GM06990 (cell line): ENCODE results near the gene C1R.

Experiments
- DNase-seq: peaks from one replicate; pipeline ENCODE4 v3.0.0-alpha.2; 2011; ENCODE audit not compliant: insufficient read length; ENCODE audit errors: extremely low read depth
- H3K27me3 ChIP-seq: replicated peaks from 2 replicates; pipeline ENCODE4 v1.6.0; 2011; ENCODE audit warnings: low read length; ENCODE audit not compliant: control insufficient read depth, insufficient read depth
- H3K36me3 ChIP-seq: 2 replicates; pipeline ENCODE4 v1.5.1; 2011; ENCODE audit warnings: low read length; ENCODE audit not compliant: control insufficient read depth, insufficient read depth
- H3K4me3 ChIP-seq: replicated peaks from 2 replicates; pipeline ENCODE4 v1.5.1; 2011; ENCODE audit warnings: low read depth, mild to moderate bottlenecking, control low read depth, low read length
- TF ChIP-seq, protein P1 (sequence below): IDR thresholded peaks from 2 replicates; pipeline ENCODE4 v1.5.1; 2011; ENCODE audit warnings: low read length, control low read depth, mild to moderate bottlenecking, inconsistent platforms; ENCODE audit not compliant: insufficient read depth, poor library complexity, severe bottlenecking

Gene C1R

GRCh38 chr12:7134396-7135166, 42.3 kb upstream of the C1R start:
- Histone ChIP-seq H3K4me3 (no peak overlapping the region), H3K27me3 (no peaks in the 10 kb centered on the region), H3K36me3 (peaks cover 9% of the 10 kb centered on the region)
- no peak for DNase-seq
- TF ChIP-seq, protein P1, sequence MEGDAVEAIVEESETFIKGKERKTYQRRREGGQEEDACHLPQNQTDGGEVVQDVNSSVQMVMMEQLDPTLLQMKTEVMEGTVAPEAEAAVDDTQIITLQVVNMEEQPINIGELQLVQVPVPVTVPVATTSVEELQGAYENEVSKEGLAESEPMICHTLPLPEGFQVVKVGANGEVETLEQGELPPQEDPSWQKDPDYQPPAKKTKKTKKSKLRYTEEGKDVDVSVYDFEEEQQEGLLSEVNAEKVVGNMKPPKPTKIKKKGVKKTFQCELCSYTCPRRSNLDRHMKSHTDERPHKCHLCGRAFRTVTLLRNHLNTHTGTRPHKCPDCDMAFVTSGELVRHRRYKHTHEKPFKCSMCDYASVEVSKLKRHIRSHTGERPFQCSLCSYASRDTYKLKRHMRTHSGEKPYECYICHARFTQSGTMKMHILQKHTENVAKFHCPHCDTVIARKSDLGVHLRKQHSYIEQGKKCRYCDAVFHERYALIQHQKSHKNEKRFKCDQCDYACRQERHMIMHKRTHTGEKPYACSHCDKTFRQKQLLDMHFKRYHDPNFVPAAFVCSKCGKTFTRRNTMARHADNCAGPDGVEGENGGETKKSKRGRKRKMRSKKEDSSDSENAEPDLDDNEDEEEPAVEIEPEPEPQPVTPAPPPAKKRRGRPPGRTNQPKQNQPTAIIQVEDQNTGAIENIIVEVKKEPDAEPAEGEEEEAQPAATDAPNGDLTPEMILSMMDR: no peak

DNA sequence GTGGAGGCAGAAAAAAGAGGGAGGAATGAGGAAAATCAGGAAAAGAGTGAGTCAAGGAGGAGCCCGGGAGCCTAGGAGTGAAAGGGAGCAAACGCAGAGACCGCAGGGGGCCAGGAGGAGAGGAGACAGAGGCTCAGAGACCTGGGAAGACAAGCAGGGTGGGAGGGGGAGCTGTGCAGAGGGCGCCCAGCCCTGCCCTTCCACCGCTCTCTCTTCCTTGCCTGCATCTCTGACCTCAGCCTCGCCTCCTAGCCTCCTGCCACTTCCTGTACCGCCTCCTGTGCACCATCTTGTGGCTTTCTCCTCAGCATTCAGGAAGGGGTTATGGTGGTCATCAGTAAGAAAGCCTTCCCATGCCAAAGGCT, 39.2 kb upstream of the C1R start:
- no peak for DNase-seq
- TF ChIP-seq, protein P1: no peak
- Histone ChIP-seq H3K27me3 (no peaks in the 10 kb centered on the region), H3K4me3 (no peak overlapping the region; the same call in 1 of the 2 replicates), H3K36me3 (peaks cover 2% of the 10 kb centered on the region)

DNA sequence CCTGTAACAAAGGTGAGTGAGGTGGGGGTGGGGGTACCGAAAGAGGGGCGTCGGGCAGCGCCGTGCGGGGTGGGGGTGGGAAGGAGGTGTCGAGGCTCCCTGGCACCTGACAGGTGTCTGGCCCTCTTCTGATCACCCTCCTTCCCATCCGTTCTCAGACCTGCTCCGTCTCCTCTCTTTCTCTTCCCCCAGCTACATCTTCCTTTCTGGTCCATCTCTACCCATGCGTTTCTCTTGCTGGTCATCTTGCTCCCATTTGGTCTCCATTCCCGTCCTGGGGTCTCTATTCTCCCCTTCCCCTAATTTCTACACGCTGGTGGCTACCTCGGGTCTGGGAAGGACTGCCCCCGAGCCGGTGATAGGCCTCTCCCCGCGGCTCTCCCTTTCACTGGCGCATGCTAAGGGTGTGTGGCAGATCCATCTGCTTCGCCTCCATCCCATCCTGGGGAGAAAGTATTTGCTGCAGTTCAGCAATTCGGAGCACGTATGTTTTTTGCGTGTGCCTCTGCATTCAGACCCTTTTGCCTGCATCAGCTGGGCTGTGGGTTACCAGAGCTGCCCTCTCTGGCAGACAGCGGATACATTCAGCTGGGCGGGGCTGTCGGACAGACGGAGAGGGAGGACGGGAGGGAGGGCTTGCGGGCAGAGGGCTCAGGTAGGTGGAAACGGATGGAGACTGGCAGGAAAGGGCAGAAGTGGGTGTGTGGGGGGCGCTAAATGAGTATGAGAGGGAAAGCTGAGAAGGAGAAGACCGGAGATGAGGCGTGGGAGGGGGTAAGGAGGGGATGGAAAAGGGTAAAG, 38.7 kb upstream of the C1R start:
- H3K4me3 ChIP-seq: peak overlapping the region; percentile 85
- TF ChIP-seq, protein P1: peak; percentile 25
- H3K27me3 ChIP-seq: no peaks in the 10 kb centered on the region
- peak; percentile 39 for DNase-seq
- H3K36me3 ChIP-seq: peaks cover 2% of the 10 kb centered on the region

DNA sequence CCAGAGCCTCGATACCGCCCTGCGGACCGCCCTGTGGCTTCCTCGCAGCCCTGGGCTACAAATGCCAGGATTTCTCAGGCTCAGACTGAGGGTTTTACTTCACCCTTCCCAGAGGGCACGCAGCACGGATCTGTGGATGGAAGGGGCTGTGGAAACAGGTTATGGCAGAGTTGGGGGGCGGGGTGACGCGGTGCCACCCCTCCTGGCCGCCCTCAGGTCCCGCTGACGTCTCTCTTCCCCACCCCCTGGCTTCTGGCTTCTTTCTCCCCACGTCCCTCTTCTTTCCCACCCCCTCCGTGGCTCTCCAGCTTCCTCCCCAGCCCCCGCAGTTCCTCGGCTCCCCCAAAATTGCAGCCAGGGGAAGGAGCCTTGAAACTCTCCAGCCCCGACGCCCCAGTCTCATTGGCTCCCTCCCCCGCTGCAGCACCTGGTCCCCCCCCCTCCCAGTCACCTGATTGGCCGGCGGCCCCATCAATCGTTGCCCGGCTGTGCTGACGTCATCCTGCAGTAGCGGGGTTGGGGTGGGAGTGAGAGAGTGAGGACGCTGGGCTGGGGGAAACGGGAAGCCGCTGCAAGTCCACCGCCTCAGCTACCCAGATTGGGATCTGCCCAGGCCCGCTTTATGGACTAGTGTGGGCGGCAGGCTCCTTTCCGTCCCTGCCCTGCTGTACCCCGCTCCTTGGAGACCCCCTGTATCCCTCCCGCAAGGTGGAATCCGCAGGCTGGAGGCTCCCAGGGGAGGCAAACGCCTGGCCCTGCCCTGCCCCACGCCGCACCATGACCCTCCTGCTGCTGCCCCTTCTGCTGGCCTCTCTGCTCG, 37.8 kb upstream of the C1R start, which contains the start of gene CLSTN3:
Gene CLSTN3 (plus strand): TSS at position 500 of the 820 bp plus-strand sequence. CDS start 278 bp downstream, at position 778.
- peak; percentile 88 for DNase-seq
- H3K4me3 ChIP-seq: peak within 1 kb of the TSS; percentile 85
- H3K36me3 ChIP-seq: peaks cover 2% of the 10 kb centered on the region
- no peaks in the 10 kb centered on the region for H3K27me3 ChIP-seq
- TF ChIP-seq, protein P1: no peak

GRCh38 chr12:7129287-7129871, 37.1 kb upstream of the C1R start:
- Histone ChIP-seq H3K4me3 (peak overlapping the region; percentile 85), H3K27me3 (no peaks in the 10 kb centered on the region), H3K36me3 (peaks cover 2% of the 10 kb centered on the region)
- DNase-seq: no peak
- TF ChIP-seq, protein P1: no peak
